ENCODE results near the gene CMTM5. TPM values are rescaled to one million over a fixed set of nuclear protein-coding genes. Genes with fewer than 3 reads are reported as not detected.
"Not testable (repeated sequence)": the region's sequence is repeated elsewhere in the genome, so short reads cannot be mapped to it uniquely, and the experiment has no call there.

Gene CMTM5
- total RNA-seq, 1 experiment from 2014 or later: not detected

- DNase-seq (ENCODE audit: extremely low read depth, low read depth): no peak
These were observed 1.0 kb downstream of the CMTM5 start for GRCh38 chr14:23377573-23378563.

- no peak for DNase-seq (ENCODE audit: extremely low read depth, low read depth)
These were observed 1.9 kb downstream of the CMTM5 start for GRCh38 chr14:23378612-23379220.

DNA sequence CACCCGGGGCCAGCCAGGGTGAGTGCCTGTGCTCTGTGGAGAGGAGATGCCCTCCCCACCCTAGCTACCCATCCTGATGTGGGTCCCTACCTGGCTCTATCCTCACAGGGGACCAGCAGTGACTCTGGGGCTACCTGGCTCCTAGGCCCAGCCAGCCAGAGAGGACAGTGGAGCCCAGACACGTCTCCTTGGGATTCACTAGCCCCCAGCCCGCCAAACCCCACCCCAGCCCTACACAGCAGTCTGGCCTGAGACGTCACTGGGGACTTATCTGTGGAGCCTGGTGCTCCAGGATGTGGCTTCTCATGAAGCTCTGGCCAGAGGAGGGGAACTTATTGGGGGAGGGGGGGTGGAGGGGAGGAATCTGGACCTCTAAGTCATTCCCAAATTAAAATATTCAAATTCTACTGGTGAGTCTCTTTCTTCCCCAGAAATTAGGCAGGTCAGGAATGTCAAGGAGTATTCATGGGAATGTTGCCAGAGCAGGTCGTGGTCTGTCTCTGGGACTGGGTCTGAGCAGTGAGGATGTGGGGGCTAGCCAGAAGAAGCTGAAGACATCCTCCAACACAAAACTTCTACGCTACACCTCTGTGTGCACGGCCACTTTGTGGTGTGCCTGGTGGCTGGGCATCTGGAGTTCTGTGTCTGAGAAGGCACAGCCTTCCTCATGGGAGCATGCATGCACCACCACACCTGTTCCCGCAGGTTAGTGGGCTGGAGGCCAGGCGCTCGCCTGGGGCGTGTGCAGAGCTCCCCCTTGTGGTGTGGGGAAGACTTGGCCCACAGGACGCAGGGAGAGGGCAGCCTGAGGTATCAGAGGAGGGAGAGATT is 2.7 kb downstream of the CMTM5 start:
- DNase-seq (ENCODE audit: extremely low read depth, low read depth): peak; percentile 39

GRCh38 chr14:23380197-23380914 is 3.5 kb downstream of the CMTM5 start:
- no peak for DNase-seq (ENCODE audit: extremely low read depth, low read depth)

GRCh38 chr14:23380976-23381375 is 4.1 kb downstream of the CMTM5 start:
- DNase-seq (ENCODE audit: extremely low read depth, low read depth): no peak

DNA sequence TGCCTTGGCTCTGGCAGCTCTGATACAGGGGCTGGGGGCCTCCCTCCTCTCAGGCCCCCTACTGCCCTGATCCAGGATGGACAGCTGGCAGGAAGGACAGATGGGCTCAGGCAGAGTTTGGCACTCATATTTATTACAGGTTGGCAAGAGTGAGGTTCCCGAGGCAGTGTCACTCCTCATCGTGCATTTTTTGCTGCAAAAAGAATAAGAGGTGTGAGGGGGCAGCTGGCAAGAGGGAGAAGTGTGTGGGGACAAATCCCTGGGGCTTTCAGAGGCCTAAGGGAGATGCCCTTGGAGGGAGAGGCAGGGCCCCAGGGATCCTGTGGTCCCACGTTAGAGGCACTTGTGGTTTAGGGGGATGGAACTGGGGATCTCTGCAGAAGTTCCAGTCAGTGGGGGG is 5.0 kb downstream of the CMTM5 start:
- DNase-seq (ENCODE audit: extremely low read depth, low read depth): no peak

GRCh38 chr14:23382276-23382675 is 5.4 kb downstream of the CMTM5 start:
- no peak for DNase-seq (ENCODE audit: extremely low read depth, low read depth)

DNA sequence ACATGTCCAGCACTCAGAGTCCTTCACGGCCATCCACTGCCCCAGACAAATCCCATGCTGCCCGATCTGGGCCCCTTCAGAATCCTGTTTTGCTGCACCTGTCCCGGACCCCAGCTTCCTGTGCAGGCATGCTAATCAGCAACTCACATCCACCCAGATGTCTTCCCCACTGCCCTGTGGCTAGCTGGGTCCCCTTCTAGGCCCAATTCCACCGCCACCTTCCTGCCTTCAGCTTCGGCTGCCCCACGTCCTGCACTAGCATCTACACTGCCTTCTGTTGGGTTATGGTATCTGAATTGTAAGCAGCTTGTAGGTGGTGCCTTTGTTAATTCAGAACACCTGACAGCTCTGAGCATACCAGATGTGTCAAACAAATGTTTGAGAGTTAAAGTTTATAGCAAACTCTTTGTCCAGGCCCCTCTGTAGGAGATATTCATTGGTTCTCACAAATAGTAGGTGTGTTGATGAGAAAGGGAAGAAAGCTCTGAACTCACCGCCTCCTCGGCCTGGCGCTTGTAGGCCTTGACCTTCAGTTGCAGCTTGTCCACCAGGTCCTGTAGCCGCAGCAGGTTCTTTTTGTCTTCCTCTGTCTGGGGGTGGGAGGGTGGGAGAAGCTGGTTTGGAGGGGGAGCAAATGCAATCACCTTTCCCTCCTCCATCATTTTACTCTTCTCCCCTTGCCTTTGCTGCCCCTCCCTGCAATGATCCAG is 6.0 kb downstream of the CMTM5 start:
- DNase-seq (ENCODE audit: extremely low read depth, low read depth): no peak

- DNase-seq (ENCODE audit: extremely low read depth, low read depth): no peak
These were observed 7.7 kb downstream of the CMTM5 start for GRCh38 chr14:23384364-23385080.

GRCh38 chr14:23385244-23385641 is 8.4 kb downstream of the CMTM5 start:
- DNase-seq (ENCODE audit: extremely low read depth, low read depth): no peak

GRCh38 chr14:23385642-23386265 is 8.9 kb downstream of the CMTM5 start:
- no peak for DNase-seq (ENCODE audit: extremely low read depth, low read depth)

DNA sequence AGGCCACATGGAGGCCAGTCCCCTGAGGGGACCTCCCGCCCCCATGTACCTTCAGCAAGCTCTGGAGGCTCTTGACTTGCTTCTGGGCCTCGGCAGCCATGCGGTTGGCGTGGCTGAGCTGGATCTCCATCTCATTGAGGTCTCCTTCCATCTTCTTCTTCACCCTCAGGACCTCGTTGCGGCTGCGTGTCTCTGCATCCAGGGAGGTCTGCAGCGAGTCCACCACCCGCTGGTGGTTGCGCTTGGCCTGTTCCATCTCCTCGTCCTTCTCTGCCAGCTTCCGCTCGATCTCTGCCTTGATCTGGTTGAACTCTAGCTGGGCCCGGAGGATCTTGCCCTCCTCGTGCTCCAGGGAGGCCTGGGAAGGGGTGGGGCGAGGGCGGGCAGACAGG is 9.4 kb downstream of the CMTM5 start:
- DNase-seq (ENCODE audit: extremely low read depth, low read depth): not testable (repeated sequence)

DNA sequence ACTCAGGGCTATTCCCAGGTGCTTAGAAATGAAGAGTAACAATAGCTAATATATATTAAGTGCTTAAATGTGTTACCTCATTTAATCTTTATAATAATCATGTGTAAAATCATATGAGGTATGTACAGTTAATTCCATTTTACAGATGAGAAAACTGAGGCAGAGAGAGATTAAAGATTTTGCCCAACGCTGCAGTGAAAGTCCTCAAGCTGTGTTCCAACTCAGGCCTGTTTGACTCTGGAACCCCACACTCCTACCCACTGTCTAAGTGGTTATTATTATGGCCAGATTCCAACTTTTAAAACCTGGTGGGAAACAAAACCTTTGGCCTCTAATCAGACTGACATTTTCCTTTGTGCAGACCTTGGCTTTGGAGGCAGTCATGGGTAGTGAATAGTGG is 10.2 kb downstream of the CMTM5 start:
- no peak for DNase-seq (ENCODE audit: extremely low read depth, low read depth)

- no peak for DNase-seq (ENCODE audit: extremely low read depth, low read depth)
These were observed 11.4 kb downstream of the CMTM5 start for GRCh38 chr14:23387916-23388882.

GRCh38 chr14:23388996-23389395 is 12.2 kb downstream of the CMTM5 start:
- DNase-seq (ENCODE audit: extremely low read depth, low read depth): no peak

DNA sequence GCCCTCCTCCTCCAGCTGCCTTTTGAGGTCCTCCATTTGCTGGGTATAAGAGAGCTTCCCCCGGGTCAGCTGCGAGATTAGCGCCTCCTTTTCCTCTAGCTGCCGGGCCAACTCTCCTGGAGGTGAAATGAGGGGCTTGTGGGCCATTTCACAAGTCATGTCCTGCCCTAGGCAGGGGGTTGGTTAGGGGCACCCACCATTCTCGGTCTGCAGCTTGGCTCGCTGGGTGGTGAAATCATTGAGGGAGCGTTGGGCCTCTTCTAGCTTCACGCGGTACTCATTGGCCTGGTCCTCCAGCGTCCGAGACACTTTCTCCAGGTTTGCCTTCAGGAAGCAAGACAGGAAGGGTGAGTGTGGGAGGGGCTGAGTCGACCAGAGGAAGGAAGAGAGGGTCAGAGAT is 12.6 kb downstream of the CMTM5 start:
- no peak for DNase-seq (ENCODE audit: extremely low read depth, low read depth)

DNA sequence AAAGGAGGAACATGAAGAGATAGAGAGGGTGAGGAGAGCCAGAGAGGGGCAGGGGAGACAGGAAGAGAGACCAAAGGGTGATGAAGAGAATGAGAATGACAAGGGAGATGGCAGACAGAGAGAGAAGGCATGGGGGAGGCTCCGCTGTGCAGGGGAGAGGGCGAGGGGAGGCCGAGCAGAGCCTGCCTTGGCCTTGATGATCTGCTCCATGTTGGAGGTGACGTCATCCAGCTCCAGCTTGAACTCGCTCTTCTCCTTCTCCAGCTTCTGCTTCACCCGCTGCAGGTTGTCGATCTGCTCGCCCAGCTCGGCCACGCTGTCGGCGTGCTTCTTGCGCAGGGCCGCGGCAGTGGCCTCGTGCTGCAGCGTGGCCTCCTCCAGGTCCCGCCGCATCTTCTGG is 13.0 kb downstream of the CMTM5 start:
- not testable (repeated sequence) for DNase-seq (ENCODE audit: extremely low read depth, low read depth)

- no peak for DNase-seq (ENCODE audit: extremely low read depth, low read depth)
These were observed 15.8 kb downstream of the CMTM5 start for GRCh38 chr14:23392613-23393012.

Data from NCI-H460 (cell line).